ENCODE data around the gene GDF9.

GRCh38 chr5:132866342-132867045 lies at the start of gene GDF9, which contains the start of gene UQCRQ:
- peak; percentile 33; the same call in 1 of the 2 replicates for TF ChIP-seq CTCF (conservative IDR thresholded peaks at IDR 0.05; ENCODE audit: low read length)
- no peak for TF ChIP-seq EZH2phosphoT487 (IDR thresholded peaks at IDR 0.05; ENCODE audit: borderline replicate concordance, low read depth, low read length)

Data from OCI-LY7 (cell line).